Activated CD4-positive, alpha-beta T cell treated with anti-CD3 and anti-CD28 coated beads for 36 hours (primary cell): ENCODE data around the gene UMPS. TPM values are rescaled to one million over a fixed set of nuclear protein-coding genes. Genes with fewer than 3 reads are reported as not detected.

Source experiments
- ATAC-seq: fragments of 200-7000 bp; cut with Tn5 transposase; one replicate; pipeline ENCODE4 v1.10.0; 2021; ENCODE audit warnings: mild to moderate bottlenecking, moderate library complexity
- CTCF ChIA-PET: fragments of 350-600 bp; sonication (Branson Sonifier 250); formaldehyde crosslinking; loops from one replicate; lab custom pipeline; 2021; ENCODE audit warnings: antibody characterized with exemption; lab: Charles Lee
- POLR2A ChIA-PET: fragments of 350-600 bp; sonication (Branson Sonifier 250); formaldehyde crosslinking; loops from one replicate; lab custom pipeline; 2021; ENCODE audit warnings: antibody characterized with exemption, inconsistent platforms; lab: Charles Lee
- DNase-seq: peaks from one replicate; pipeline ENCODE4 v3.0.0-alpha.2; 2020
- H3K27ac Mint-ChIP-seq: one replicate; pipeline ENCODE4 v1.8.0; 2021; ENCODE audit warnings: mixed read lengths
- H3K27me3 Mint-ChIP-seq: one replicate; pipeline ENCODE4 v1.8.0; 2021; ENCODE audit warnings: mixed read lengths
- H3K36me3 Mint-ChIP-seq: one replicate; pipeline ENCODE4 v1.8.0; 2021; ENCODE audit warnings: low read depth, mixed read lengths
- H3K4me1 Mint-ChIP-seq: one replicate; pipeline ENCODE4 v1.8.0; 2021; ENCODE audit warnings: mixed read lengths
- H3K4me3 Mint-ChIP-seq: one replicate; pipeline ENCODE4 v1.8.0; 2021; ENCODE audit warnings: mild to moderate bottlenecking, moderate library complexity, mixed read lengths
- H3K9me3 Mint-ChIP-seq: one replicate; pipeline ENCODE4 v1.8.0; 2021; ENCODE audit warnings: low read depth, mixed read lengths
- intact Hi-C, 2 experiments: fragments of 100-400 bp; cut with DNase I in 1 of 2; cut with micrococcal nuclease in 1 of 2; formaldehyde crosslinking; loops; one replicate each; pipeline versions ENCODE4 v1.14.2 to v1.15.1; 2022 to 2024; cut with DNase I, micrococcal nuclease
- total RNA-seq, 2 experiments: library from RNA; stranded (reverse); gene quantifications; one replicate each; pipeline ENCODE4 v1.2.3, GENCODE V29; 2021

Gene UMPS
- total RNA-seq, 2 experiments from 2014 or later = 35.9 to 42.4 TPM

DNA sequence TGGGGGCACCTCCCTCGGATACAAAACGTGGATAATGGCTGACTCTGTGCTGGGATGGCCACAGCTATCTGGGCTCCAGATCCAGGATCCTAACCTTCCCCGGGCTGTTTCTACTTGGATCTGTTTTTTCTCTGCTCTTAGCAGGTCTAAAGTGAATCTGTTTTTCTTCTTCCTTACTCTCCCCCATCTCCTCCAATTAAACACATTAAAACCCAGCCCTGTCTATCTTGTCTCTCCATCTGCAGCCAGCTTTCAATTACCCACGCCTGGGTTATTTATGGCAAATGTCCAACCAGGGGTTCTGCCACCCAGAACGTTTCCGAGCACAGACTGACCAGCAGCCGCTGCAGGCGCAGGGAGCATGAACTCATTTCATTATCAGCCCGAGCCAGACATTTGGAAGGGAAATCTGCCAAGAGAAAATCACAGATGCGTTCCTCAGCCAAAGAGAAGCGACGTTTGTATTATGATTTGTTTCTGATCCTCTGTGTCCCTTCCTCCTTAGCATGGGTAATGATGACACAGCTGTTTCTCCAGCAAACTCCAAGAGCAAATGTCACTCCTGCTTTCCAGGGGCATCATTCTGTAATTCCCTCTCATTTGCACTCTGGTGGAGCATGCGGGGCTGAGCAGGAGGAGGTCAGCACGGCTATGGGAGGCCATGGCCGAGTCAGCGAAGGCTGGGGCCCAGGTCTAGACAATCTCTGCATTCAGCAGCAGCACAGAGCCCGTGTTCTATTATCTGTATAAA lies 42.0 kb downstream of the UMPS start:
- H3K4me1 Mint-ChIP-seq = no peaks in the 10 kb centered on the region
- ChIA-PET POLR2A (interaction anchor here (0.6 kb wide), 1 partner anchor 210 kb away, joined by 3 read pairs; no protein-coding TSS in a partner anchor), CTCF (interaction anchor here (0.7 to 1.7 kb wide), 3 partner anchors 11 to 129 kb away, joined by 3 to 10 read pairs (median 6); no protein-coding TSS in a partner anchor)
- no peak for ATAC-seq
- no peak overlapping the region for H3K27ac Mint-ChIP-seq
- no peaks in the 10 kb centered on the region for H3K9me3 Mint-ChIP-seq
- H3K36me3 Mint-ChIP-seq = no peaks in the 10 kb centered on the region
- H3K4me3 Mint-ChIP-seq = no peak overlapping the region
- intact Hi-C loops = no loop called here
- DNase-seq = no peak
- H3K27me3 Mint-ChIP-seq = peaks cover 8% of the 10 kb centered on the region

DNA sequence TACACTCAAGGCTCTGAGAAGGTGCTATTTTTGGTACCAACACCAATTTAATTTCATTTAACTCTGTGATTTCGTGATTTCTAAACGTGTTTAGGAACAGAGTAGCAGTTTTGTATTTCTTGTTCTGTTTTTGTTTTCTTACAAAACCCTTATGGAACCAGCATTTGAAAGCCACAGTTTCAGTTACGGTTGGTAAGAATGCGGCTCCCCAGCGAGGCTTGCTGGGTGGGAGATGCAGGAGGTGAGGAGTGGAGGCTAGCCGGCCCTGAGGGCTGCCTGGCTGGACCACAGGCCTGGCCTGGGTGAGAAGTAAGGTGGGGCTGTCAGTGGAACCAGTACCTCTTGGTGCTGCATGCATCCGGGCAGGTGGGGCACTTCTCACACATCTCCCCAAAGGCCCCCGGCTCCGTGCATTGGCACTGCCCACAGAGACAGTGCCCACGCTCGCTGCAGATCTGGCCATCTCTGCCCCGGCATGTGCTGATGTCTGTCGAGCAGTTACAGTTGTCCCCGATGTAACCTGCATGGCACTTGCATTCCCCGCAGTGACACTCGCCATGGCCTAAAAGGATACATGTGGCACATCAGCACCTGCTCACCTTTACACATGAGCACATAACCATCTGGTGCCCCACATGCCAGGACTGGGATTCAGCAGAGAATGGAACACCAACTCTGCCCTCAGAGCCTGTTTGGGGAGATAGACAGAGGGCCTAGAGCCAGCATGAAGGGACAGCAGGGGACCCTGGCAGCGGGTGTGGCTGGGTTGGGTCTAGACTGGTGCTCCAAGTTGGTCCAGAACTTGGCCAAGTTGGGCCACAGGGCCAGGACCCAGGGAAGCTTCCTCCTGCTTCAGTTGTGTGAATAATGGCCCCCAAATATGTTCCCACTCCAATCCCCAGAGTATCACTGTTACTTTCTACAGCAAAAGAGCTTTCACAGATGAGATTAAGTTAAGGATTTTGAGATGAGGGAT lies 43.4 kb downstream of the UMPS start:
- no peaks in the 10 kb centered on the region for H3K9me3 Mint-ChIP-seq
- H3K27me3 Mint-ChIP-seq = peaks cover 8% of the 10 kb centered on the region
- no peak overlapping the region for H3K27ac Mint-ChIP-seq
- ATAC-seq (no peak), DNase-seq (no peak)
- CTCF ChIA-PET = interaction anchor here (0.7 kb wide), 1 partner anchor 907 kb away, joined by 3 read pairs; no protein-coding TSS in a partner anchor
- POLR2A ChIA-PET = no interaction called here
- H3K4me3 Mint-ChIP-seq = no peak overlapping the region
- no peaks in the 10 kb centered on the region for H3K4me1 Mint-ChIP-seq
- no peaks in the 10 kb centered on the region for H3K36me3 Mint-ChIP-seq
- intact Hi-C loops = no loop called here

DNA sequence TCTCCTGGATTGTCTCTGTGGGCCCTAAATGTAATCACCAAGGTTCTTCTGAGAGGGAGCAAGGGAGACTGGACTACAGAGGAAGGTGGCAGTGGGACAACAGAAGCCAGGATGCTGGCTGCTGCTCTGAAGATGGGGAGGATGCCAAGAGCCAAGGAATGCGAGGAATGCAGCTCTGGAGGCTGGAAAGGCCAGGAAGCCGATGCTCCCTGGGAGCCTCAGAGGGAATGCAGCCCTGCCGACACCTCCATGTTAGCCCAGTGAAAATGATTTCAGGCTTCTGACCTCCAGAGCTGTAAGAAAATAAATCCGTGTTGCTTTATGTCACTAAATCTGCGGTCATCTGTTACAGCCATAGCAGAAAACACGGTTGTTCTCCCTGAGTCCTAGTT lies 44.1 kb downstream of the UMPS start:
- Mint-ChIP-seq H3K36me3 (no peaks in the 10 kb centered on the region), H3K4me3 (no peak overlapping the region), H3K27ac (no peak overlapping the region), H3K9me3 (no peaks in the 10 kb centered on the region), H3K4me1 (no peaks in the 10 kb centered on the region), H3K27me3 (peaks cover 8% of the 10 kb centered on the region)
- CTCF ChIA-PET = interaction anchor here (0.7 kb wide), 1 partner anchor 906 kb away, joined by 3 read pairs; no protein-coding TSS in a partner anchor
- intact Hi-C loops = no loop called here
- DNase-seq (no peak), ATAC-seq (no peak)
- POLR2A ChIA-PET = no interaction called here

DNA sequence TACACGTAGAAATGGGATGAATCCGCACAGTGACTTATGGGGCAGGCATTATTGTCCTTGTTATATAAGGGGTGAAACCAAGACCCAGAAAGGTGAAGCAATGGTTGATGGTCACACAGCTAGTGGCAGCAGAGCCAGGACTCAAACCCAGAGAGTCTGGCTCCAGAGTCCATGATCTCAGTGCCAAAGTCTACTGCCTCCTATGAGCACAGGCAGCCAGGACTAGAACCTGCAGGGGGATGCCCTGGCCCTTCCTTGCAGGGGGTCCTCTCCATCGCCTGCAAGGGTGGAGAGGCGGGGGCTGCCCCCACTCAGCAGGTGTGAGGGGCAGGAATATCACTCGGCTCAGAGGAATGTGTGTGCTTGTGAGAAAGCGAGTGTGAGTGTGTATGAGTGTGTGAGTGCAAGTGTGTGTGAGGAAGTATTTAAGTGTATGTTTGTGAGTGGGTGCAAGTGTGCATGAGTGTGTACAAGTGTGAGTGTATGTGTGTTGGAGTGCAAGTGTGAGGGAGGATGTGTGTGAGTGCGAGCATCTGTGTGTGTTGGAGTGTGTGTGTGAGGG lies 44.7 kb downstream of the UMPS start:
- H3K4me3 Mint-ChIP-seq = no peak overlapping the region
- no peaks in the 10 kb centered on the region for H3K9me3 Mint-ChIP-seq
- ChIA-PET CTCF (interaction anchor here (0.7 kb wide), 1 partner anchor 906 kb away, joined by 3 read pairs; no protein-coding TSS in a partner anchor), POLR2A (no interaction called here)
- DNase-seq (no peak), ATAC-seq (no peak)
- intact Hi-C loops = no loop called here
- peaks cover 8% of the 10 kb centered on the region for H3K27me3 Mint-ChIP-seq
- no peaks in the 10 kb centered on the region for H3K4me1 Mint-ChIP-seq
- H3K27ac Mint-ChIP-seq = no peak overlapping the region
- H3K36me3 Mint-ChIP-seq = no peaks in the 10 kb centered on the region

DNA sequence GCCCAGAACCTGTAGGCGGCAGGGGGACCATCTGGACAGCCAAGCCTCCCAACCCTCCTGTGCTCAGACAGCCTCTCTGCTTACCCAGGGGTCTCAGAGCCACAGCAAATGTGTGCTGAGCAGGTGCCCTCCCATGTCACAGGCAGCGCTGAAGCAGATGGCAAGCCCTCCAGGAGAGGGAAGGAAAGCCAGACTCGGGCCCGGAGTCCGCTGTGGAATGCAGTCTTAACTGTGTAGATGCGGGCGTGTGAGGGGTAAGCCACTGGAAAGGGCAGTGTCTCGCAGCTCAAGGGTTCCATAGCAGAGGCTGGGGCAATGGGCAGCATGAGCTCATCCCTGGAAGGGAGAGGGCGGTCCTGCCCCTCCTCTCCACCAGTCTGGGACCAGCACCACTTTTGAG lies 45.6 kb downstream of the UMPS start:
- H3K36me3 Mint-ChIP-seq = no peaks in the 10 kb centered on the region
- peaks cover 5% of the 10 kb centered on the region for H3K4me1 Mint-ChIP-seq
- ATAC-seq (no peak), DNase-seq (no peak)
- H3K27me3 Mint-ChIP-seq = peaks cover 8% of the 10 kb centered on the region
- no peak overlapping the region for H3K4me3 Mint-ChIP-seq
- no peak overlapping the region for H3K27ac Mint-ChIP-seq
- H3K9me3 Mint-ChIP-seq = no peaks in the 10 kb centered on the region
- intact Hi-C loops = no loop called here
- ChIA-PET POLR2A (no interaction called here), CTCF (no interaction called here)

DNA sequence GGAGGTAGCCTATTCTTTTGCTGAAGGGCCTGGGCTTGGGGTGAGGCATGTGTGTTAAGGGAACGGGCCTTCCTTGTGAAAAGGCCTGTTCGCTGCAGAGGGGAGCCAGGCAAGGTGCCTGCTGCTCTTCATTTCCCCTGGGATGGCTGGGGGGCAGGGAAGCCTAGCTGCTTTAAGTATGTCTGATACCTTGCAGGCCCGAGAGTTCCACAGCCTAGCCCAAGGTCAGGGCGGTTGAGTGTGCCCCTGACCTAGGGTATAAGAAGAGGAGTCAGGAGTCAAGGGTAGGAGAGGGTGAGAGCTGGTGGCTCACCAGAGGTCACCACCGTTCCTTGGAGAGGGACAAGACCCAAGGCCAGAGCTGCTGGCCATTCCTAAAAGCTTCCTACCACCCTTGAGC lies 46.6 kb downstream of the UMPS start:
- Mint-ChIP-seq H3K27ac (no peak overlapping the region), H3K9me3 (no peaks in the 10 kb centered on the region), H3K27me3 (peaks cover 5% of the 10 kb centered on the region), H3K36me3 (no peaks in the 10 kb centered on the region), H3K4me3 (no peak overlapping the region), H3K4me1 (peaks cover 6% of the 10 kb centered on the region)
- intact Hi-C loops = no loop called here
- ChIA-PET CTCF (interaction anchor here (1.4 to 3.0 kb wide), 2 partner anchors 11 to 18 kb away, joined by 3 to 9 read pairs; no protein-coding TSS in a partner anchor), POLR2A (no interaction called here)
- no peak for DNase-seq
- no peak for ATAC-seq

DNA sequence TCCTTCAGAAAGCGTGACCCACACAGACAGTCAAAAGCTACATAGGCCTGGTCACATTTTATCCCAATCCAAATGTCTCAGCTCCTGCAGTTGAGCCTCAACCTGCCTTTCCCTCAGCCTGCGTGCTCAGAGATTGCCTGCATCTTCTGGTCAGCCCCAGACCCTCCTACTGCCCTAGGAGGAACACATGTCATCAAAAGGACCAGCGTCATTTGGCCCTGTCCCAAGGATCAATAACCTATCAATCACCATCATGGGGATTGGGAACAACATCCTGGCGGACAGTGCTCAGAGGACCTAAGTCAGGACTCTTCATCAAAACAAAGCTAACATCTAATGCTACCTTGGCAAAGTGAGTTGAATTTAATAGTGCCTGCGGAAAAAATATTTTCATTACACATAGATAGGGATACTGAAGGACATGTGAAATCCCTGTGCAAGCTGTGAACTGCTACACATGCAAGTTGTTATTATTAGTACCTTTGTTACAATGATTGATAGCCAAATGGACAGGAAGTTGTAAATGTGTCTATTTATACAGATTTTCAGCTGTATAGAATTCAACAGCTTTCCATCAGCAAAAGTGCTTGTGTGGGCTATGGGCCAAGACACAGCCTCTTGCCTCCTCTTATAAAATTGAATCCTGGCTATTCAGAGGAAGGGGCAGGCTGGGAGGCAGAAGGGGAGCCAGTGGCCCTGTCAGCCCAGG lies 47.7 kb downstream of the UMPS start:
- Mint-ChIP-seq H3K36me3 (no peaks in the 10 kb centered on the region), H3K9me3 (no peaks in the 10 kb centered on the region), H3K4me3 (no peak overlapping the region), H3K4me1 (peaks cover 6% of the 10 kb centered on the region), H3K27ac (no peak overlapping the region), H3K27me3 (no peaks in the 10 kb centered on the region)
- intact Hi-C loops = no loop called here
- ChIA-PET POLR2A (no interaction called here), CTCF (interaction anchor here (0.7 to 3.0 kb wide), 5 partner anchors 10 to 123 kb away, joined by 3 to 9 read pairs (median 6); no protein-coding TSS in a partner anchor)
- DNase-seq (no peak), ATAC-seq (no peak)

DNA sequence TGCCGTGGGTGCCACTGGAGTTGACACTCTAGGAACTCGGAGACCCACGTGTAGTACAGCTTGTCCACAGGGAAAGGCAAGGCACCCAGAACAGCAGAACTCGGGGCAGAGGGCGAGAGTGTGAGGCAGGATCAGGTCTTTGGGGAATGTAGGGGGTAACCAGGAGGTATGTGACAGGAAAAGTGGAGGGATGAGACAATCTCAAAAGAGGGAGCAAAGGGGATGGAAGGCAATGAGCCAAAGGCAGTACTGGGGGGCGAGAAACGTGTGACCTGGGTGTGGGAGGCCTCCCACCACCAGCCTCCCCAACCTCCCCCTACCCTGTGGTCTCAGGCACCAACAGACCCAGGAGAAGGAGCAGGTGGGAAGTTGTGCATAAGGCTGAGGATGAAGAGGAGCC lies 48.9 kb downstream of the UMPS start:
- H3K27ac Mint-ChIP-seq = no peak overlapping the region
- no peak overlapping the region for H3K4me3 Mint-ChIP-seq
- no peak for DNase-seq
- H3K9me3 Mint-ChIP-seq = no peaks in the 10 kb centered on the region
- peaks cover 6% of the 10 kb centered on the region for H3K4me1 Mint-ChIP-seq
- ChIA-PET POLR2A (no interaction called here), CTCF (interaction anchor here (1.6 to 3.0 kb wide), 3 partner anchors 9 to 122 kb away, joined by 6 to 10 read pairs (median 9); no protein-coding TSS in a partner anchor)
- no peaks in the 10 kb centered on the region for H3K36me3 Mint-ChIP-seq
- no peaks in the 10 kb centered on the region for H3K27me3 Mint-ChIP-seq
- no peak for ATAC-seq
- intact Hi-C loops = no loop called here

DNA sequence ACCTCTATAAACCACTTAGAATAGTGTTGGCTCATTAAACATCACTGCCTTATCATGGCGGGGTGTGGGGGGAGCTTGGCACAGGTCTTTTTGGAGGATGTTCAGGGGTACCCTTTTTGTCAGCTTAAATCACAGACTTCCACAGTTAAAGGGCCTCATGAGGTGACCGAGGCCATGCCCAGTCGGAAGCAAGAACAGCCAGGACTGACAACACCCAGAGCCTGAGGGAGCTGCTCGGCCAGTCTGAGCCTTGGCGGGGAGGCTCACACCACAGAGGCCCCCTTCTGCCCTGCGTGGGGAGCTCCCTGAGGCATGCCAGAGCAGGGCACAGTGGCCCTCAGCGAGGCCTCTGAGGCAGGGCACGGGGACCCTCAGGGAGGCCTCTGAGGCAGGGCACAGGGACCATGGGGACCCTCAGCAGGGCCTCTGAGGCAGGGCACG lies 49.5 kb downstream of the UMPS start:
- ChIA-PET POLR2A (no interaction called here), CTCF (interaction anchor here (1.1 to 3.0 kb wide), 3 partner anchors 8 to 121 kb away, joined by 3 to 10 read pairs (median 9); no protein-coding TSS in a partner anchor)
- Mint-ChIP-seq H3K4me3 (no peak overlapping the region), H3K4me1 (peaks cover 6% of the 10 kb centered on the region), H3K9me3 (no peaks in the 10 kb centered on the region), H3K27ac (no peak overlapping the region), H3K36me3 (no peaks in the 10 kb centered on the region), H3K27me3 (no peaks in the 10 kb centered on the region)
- DNase-seq = no peak
- no peak for ATAC-seq
- intact Hi-C loops = no loop called here

DNA sequence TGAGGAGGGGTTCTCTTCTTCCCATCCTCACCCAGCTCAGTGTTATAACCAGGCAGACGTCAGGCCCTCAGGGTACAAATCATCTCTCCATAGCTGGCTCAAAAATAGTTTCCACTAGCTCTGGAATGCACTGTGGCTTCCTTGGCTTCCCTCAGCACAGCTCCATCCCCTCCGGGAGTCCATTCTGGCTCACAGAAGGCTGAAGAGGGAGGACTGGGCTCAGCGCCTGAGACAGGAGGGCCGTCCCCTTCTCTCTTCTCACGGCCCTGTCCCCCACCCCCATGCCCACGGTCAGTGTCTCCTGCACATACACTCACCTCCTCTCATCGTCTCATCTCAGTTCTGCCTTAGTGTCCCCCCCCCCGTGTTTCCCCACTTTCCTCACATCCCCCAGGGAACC lies 50.1 kb downstream of the UMPS start:
- ChIA-PET CTCF (interaction anchor here (1.1 to 2.0 kb wide), 2 partner anchors 19 to 121 kb away, joined by 3 to 10 read pairs; no protein-coding TSS in a partner anchor), POLR2A (no interaction called here)
- intact Hi-C loops = no loop called here
- no peaks in the 10 kb centered on the region for H3K36me3 Mint-ChIP-seq
- peaks cover 6% of the 10 kb centered on the region for H3K4me1 Mint-ChIP-seq
- ATAC-seq (no peak), DNase-seq (no peak)
- no peak overlapping the region for H3K4me3 Mint-ChIP-seq
- H3K9me3 Mint-ChIP-seq = no peaks in the 10 kb centered on the region
- no peaks in the 10 kb centered on the region for H3K27me3 Mint-ChIP-seq
- no peak overlapping the region for H3K27ac Mint-ChIP-seq
